Fibroblast of peridontal ligament (primary cell): ENCODE results near the gene FAM234B.
"Not testable (repeated sequence)": the region's sequence is repeated elsewhere in the genome, so short reads cannot be mapped to it uniquely, and the experiment has no call there.

Experiments
- DNase-seq: peaks from one replicate; pipeline ENCODE4 v3.0.0-alpha.2; 2010; ENCODE audit errors: extremely low read depth

Gene FAM234B

DNA sequence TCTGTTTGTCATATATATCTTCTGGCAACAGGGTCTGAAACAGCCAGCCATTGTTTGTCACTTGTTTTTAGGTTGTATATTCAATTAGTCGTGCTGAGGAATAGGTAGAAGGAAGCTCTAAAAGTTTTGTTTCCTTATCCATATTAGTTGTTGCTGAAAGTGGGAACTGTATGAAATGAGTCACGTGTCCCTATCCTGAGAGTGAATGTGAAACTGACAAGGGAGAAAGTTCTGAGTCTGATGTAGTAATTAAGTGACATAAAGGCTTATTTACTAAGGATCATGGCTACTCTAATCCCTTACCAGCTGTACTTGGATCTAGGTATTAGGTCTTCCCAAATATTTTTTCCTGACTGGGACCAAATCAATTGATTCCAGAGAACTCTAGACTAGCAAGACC, 16.4 kb downstream of the FAM234B start:
- DNase-seq, result no peak

DNA sequence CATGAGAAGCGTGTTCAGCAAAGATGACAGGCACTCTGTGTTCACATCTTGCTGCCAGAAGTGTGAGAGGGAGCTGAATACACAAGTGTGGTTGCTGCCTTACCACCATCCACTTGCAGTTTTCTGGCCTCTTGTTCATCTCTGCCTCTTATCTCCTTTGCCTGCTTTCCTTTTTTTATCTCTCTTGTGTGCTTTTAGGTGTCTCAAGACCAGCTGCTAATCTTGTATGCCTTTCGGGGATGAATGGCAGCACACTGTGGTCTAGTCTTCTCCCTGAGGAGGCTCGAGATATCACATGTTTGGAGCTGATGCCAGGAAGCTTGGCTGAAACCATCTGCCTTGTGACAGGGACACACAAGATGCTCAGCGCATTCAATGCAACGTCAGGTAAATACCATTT, 17.2 kb downstream of the FAM234B start:
- DNase-seq, result no peak

DNA sequence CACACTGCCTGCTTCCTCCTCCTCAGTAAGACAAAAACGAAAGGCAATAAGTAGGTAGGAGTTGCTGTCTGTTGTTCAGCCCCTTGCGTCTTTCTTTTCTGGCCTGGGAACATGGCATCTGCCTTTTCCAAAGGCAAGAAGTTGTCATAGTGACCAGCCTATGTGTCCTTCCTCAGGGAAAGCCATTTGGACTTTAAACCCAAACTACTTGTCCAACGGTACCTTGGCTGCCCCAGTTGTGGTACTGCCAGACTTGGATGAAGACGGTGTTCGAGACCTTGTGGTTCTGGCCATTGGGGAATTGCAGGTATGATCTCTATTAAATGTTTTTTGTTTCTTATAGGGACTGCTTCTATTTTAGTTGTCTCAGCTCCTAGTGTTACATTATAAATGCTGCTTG, 18.5 kb downstream of the FAM234B start:
- no peak for DNase-seq

DNA sequence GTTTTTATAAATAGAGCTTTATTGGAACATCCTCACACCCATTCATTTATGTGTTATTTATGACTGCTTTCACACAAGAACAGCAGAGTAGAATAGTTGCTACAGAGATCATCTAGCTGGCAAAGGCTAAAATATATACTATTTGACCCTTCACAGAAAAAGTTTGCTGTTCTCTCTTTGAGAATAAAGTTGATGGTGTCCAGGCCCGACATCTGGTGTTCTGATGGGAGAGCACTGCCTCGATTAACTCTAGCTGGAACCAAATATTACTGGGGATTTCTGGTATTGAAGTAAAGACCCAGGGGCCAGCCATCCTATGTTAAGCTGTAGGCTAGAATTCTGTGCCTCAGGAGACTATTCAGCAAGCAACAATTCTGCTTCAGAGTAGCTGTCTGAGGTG, 21.8 kb downstream of the FAM234B start:
- DNase-seq, result no peak

DNA sequence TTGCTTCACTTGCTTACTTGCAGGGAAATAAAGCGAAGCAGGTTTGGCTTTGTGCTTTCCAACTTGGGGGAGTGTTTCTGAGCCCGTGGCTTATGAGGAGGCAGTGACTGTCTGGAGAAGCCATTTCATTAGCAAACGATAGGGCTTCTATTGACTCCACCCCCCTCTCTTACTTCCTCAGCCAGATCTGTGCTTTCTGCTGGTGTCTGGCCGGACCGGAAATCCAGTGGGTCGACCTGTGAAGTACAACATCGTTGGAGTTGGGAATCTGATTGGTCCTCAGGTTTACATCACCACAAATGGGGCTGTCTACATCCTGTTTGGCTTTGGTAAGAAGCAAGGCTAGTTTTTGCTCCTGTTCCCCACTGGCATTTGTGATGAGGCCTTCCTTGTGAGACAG, 22.3 kb downstream of the FAM234B start:
- DNase-seq, result no peak

DNA sequence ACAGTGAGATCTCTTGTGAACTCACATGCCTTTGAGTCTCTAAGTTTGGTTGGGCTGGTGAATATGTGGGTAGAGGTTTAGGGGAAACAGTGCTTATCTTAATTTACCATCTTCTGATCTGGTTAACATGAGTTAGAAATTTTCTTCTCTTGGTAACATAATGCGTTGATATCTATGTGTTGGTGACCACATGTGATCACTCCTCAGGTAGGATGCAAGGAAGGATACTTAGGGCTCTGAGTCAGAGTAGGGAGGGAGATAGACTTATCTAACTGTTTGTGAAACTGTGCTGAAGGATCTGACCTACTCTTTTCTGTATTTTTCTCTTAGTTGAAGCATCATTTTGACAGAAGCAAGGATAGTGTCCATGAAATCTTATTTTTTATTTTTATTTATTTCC, 23.1 kb downstream of the FAM234B start:
- DNase-seq, result no peak

DNA sequence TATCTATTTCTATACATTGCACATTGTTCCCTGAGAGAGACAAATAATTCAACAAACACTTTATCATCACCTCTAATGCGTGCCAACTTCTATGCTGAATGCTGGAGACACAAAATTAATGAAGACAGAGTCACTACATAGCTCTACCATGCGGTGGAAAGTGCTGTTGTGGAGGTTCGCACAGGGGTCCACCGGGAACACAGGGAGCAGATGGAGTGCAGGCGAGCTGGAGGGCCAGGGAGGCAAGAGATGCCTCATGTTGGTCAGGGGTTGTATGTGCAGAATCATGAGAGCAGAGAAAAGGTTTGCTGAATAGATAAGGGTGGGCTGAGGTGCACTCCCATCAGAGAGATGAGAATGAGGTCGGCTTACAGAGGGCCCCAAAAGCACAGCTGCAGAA, 25.2 kb downstream of the FAM234B start:
- no peak for DNase-seq

DNA sequence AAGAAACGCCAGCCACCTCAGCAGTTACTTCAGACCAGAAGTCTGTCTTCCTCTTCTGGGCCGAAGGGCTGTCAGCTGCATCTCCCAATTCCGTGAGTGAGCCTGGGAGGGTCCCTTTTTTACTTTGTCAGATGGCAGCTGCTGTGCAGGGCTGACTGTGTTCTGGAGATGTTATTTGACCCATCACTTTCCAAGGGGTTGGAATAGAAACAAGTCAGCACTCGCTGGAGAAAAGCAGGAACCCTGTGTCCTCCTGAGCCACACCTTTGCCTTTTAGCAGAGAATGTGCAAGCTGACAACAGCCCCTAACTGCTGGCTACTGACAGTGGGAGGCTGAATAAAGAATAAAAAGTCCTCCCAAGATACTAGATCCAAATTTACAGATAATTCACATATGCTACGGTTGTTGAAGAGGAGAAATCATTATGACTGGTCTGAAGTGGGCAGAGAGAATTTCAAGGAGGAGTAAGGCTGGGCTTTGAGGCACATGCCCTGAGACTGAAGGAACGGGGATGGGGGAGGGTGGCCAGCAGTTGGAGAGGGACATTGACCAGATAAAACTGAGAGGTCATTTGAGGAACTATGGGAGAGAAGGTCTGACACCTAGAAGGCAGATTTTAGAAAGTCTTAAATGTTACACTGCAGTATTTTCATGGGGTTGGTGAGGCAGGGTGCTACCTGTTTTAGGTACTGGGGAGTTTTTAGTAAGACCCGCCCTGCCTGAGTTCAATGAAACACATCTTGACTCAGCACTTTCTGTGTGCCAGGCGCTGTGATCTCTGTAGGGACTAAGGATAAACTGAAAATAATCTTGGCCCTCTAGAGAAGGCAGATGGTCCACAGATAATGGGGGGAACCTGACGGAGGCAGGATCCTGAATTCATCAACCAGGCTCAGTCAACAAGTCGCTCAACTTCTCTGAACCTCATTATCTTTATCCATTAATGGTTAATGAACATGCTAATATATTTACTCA, 27.4 kb downstream of the FAM234B start:
- no peak for DNase-seq

DNA sequence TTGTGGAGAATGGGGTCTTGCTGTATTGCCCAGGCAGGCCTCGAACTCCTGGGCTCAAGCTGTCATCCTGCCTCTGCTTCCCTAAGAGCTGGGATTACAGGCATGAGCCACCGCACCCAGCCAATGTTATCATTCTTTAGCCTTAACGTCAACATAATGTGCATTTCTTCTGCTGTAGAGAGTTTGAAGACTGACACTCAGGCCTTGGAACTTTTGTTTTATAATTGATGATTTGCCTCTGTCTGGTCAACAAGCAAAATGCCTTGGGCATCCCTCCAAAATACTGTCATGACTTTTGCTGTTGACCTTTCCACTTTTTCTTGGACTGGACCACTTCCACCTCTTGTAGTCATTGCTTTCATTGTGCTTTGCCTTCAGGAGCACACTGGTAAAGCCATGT, 29.0 kb downstream of the FAM234B start:
- DNase-seq, result no peak

DNA sequence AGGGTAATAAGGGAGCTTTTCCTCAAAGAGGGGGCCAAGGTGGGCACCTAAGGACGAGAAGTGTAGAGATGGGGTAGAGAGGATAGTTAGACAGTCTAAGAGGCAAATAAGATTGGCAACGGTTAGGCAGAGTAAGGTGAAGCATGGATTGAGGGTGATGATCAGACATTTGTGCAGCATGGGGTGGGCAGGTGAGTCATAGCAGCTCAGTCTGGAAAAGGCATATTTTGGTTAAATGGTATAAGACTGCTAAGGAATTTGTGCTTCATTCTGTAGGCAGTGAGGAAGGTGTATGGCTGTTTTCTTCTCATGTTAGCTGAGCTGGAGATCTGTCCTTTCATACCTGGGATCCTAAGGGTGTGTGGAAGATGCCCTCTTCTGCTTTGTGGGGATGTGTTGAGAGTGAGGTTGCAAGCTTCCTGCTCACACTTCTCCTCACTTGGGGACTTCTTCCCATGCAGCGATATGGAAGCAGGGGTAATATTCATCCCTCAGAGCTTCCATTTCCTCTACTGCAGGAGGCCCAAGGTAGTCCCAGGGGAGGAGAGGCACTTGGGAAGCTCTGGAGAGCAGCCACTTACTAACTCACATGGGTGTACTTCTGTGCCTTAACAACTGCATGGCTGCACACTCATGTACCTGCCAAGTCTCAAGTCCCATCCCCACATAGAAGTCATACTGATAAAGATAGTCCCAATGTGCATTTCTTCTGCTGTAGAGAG, 30.4 kb downstream of the FAM234B start:
- no peak for DNase-seq

DNA sequence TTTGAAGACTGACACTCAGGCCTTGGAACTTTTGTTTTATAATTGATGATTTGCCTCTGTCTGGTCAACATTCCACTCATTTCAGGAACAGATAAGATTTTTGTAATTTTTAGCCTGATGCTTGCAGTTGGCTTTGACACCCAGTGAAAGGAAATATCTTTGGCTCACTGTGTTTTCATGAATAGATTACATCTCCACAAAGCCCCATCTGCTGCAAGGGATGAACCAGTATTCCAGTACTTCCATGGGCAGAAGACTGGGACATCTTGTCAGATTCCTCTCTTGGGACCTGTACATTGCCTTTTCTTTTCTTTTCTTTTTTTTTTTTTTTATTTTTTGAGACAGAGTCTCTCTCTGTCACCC, 30.9 kb downstream of the FAM234B start:
- no peak for DNase-seq

DNA sequence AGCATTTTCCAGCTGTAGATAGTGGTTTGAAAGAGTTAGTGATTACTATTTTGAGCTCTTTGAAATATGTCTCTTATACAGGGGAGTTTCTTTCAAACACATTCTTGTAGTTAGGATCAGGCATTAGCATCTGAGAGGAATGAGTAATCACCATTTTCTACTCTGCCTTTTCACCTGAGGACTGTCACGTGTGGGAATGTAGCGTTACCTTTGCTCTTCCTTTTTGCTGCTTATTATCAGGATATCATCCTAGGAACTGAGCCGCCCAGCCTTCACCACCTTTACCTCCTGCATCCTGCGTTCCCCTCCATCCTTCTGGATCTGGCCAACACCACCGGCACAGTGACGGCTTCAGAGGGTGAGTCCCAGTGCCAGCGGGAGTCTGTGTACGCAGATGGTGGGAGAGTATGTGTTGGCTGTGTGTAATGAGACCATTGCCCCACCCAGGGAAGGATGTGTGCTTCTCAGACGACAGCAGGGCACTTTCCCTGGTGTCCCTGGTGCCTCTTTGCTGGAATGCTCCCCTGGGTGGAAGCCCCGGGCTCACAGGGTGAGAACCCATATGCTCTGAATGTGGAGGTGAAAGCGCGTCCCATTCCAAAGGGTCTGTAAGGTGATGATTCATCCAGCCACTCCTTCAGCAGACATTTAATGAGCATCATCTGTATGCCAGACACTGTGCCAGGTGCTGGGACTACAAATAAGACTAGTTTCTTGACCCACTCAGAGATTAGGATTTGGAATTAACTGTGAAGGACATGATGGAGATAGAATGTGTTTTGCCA, 31.8 kb downstream of the FAM234B start:
- DNase-seq, result no peak

DNA sequence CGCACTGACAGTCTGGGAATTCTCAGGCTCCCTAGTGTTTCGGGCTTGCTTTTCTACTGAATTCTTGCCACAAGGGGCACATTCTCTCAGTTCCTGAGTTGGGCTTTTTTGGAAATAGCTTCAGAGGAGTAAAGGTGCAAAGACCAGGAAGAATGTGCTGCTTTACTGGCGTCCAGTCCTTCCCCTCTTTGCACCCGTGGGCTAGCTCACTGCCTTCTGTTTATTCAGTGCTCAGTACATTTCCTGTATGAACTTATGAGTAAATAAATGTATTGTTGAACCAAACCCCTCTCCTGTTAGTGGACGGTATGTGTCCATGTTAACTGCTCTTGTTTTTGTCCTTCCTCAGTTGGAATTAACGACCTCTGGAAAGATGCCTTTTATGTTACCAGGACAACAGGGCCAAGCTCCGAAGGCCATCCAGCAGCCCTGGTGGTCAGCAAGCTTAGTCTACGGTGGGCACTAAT, 35.3 kb downstream of the FAM234B start:
- DNase-seq, result no peak

DNA sequence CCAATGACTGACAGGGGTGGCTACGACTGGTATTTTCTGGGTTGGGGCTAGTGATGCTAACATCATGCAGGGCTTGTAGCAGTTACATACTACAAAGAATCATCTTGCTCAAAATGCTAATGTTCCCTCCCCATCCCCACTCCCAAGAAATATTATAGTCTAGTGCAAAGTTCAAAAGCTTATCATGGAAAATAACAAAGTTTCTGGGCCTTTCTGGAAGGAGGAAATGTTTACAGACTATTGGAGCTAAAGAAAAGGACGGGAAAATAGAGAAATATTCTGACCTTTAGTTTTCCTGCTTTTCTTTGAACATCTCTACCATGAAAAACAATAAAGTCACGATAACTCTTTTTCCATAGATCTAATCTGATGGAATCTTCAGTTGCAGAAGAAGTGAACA, 36.1 kb downstream of the FAM234B start:
- DNase-seq, result no peak

DNA sequence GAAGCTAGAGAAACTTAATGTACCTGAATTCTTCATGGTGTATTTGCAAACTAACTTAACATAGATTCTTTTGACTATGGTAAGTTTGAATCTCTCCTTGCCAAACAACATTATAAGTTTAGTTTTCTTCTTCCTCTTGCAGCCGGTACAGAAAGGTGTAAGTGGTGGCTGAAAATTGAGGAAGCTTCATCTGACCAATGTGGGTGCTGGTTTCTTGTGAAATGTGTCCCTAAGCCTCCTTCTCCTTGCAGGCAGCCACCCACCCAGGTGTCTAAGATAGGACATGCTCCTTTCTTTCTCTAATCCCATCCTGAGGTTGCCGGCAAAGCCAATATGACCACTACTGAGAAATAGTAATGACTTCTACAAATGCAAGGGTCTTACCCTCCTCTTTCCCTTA, 38.7 kb downstream of the FAM234B start:
- no peak for DNase-seq

DNA sequence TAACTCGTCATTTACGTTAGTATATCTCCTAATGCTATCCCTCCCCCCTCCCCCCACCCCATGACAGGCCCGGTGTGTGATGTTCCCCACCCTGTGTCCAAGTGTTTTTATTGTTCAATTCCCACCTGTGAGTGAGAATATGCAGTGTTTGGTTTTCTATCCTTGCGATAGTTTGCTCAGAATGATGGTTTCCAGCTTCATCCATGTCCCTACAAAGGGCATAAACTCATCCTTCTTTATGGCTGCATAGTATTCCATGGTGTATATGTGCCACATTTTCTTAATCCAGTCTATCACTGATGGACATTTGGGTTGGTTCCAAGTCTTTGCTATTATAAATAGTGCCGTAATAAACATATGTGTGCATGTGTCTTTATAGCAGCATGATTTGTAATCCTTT, 39.5 kb downstream of the FAM234B start:
- not testable (repeated sequence) for DNase-seq

DNA sequence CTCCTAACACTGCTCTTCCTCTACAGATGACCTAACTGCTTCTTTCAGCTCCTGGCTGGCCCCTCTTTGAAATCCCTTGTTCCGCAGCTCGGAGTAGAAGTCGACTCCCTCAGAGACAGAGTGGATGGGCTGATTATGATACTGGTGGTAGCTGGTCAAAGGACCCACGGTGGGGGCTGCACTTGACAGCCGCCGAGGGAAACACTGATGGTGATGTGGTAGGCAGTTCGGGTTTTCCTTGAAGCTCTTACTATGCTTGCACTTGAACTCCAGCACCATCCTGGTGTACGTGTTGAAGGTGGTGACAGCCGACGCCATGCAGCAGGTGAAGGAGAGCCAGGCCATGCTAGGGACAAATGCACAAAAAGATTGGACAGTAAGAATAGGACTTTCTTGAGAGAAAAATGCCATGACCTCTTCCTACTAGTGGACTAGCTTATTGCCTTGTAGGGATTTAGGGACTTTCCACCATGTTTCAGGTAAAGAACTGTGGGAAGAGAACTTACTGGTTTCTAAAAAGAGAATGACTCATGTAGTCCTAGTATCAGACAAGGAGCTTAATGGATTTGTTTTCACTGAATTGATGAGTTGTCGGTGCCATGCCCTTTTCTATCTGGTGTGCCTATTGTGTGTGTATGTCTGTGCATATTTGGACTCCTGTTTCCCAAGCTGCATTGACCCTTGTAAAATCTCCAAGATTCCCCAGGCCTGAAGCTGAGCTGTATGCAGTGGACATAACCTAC, 40.9 kb downstream of the FAM234B start:
- DNase-seq, result no peak

DNA sequence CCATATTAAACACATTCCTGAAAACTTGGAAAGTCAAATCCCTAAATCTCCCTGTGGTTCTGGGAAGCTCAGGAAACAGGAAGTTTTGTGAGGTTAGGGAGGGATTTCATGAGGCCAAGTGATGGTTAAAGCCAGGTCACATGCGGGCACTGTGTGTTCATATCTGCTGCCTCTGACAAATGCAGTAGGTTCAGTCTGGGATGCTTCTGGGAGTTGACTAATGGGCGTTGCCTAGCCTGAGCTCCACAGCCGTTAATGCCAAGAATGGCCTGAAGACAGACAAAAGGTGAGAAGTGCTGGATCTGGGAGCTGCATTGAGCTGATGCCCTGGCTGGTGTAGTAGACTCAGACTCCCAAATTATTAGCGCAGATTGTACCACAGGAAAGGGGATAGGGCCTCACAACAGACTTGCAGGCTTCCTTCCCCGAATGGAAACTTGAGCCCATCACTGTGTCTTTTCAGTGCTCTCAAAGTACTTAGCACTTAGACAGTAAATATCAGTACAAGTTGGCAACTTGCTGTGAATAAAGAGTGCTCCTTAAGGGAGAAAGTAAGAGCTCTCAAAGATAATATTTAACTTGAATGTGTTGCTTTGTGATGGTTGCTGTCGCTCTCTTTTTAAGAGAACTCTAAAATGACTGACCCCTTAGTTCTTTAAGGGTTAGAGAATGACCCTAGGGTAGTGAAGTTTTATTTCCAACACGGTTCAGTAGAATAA, 41.9 kb downstream of the FAM234B start:
- no peak for DNase-seq

DNA sequence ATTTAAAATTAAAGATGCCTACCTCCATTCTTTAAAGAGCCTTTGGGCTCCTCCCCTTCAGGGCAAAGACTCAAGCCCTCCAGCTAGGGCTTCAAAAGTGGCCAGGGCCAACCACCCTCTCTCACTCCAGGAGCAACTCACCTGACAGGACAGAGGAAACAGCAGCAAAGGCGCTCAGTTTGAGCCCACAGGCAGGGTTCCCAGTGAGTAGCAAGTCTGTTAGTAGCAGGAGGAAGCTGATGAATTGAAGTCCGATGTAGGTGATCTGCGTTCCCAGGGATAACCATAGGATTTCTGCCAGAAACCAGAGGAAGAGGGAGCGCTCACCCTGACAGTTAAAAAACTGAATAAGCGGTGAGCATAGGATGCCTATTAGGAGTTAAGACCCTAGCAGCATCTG, 43.6 kb downstream of the FAM234B start:
- no peak for DNase-seq

DNA sequence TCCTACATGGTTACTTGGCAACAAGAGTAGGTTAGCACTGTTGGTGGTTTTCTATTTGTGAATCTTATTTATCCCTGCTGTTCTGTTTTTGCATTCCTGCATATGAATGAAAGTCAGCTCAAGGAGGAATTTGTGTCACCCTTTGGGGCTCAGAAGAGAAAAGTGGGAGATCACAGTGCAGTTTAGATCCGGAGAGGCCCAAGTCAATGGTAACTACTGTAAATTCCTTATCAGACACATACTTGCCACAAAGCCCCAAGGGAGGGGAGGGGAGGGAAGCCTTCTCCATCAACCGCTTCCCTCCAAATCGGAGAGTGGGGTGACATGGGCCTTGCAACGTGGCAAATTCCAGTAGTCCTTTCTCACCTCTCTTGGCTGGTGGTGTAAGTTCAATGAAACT, 44.3 kb downstream of the FAM234B start:
- DNase-seq, result no peak

DNA sequence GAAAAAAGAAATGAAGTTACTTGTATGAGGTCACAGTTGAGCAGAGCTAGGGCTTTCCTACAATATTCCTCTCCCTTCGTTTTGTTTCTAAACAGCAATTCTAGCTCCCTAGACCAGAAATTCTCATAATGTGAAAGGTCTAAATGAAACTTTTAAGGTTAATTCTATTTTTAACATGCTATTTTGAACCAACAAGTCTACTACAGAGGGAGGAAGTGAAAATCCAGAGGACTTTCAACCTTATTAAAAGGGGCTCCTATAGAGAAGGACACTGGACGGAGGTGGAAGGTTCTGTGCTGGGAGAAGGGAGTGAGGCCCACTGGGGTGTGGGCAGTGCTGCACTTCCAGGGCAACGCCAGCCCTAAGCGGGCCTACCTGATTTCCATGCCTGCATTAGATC, 45.9 kb downstream of the FAM234B start:
- DNase-seq, result no peak
